ENCODE measurements around the gene CDH23. TPM values are rescaled to one million over a fixed set of nuclear protein-coding genes. Genes with fewer than 3 reads are reported as not detected.
A peak's percentile ranks its signal among the peaks of the same experiment; 100 is the strongest.

Gene CDH23
- total and polyA plus RNA-seq, 8 donors, result 1.8 to 22.8 (median 3.0) TPM

GRCh38 chr10:71611709-71612422 lies 215.1 kb downstream of the CDH23 start:
- peaks cover 0 to 13% of the 10 kb centered on the region in 2 donors for H3K4me1 ChIP-seq
- TF ChIP-seq CTCF (IDR thresholded peaks at IDR 0.05), result no peak
- no peak for DNase-seq
- no peak overlapping the region for H3K27ac ChIP-seq
- intact Hi-C loops (cut with DNase I), result no loop called here
- no peaks in the 10 kb centered on the region for H3K36me3 ChIP-seq
- no peaks in the 10 kb centered on the region for H3K9me3 ChIP-seq
- no peak overlapping the region for H3K4me3 ChIP-seq
- no peak for ATAC-seq
- H3K27me3 ChIP-seq, result peaks cover 0 to 4% of the 10 kb centered on the region in 2 donors

DNA sequence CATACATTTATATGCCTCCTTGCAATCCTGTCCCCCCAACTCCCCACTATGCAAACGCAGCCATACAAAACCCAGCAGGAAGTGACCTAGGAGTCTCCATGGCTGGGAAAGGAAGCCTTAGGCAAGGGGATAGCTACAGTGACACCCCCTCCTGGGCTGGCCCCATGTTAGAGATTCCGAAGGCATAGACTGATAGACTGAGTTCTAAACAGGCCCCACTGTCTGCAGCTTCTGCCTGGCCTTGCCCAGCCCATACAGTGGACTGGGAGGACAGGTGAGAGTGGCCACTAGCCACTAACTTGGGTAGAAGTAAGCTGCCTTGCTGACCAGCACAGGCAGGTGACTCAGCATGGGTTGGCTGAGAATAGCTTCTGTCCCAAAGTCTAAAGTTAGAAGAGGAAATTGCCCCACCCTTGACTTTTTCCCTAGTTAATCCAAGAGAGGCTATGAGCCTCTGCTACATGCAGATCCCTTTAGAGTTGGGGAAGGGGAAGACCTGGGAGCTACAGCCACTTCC lies 216.6 kb downstream of the CDH23 start:
- Histone ChIP-seq H3K4me3 (no peak overlapping the region), H3K9me3 (no peaks in the 10 kb centered on the region), H3K27me3 (peaks cover 0 to 4% of the 10 kb centered on the region in 2 donors), H3K27ac (peak overlapping the region in 1 of 2 donors; percentile 28), H3K36me3 (no peaks in the 10 kb centered on the region), H3K4me1 (peaks cover 0 to 13% of the 10 kb centered on the region in 2 donors)
- intact Hi-C loops (cut with DNase I), result no loop called here
- DNase-seq (peak in 2 of 4 donors; percentile 39 to 51), ATAC-seq (peak; percentile 61)
- TF ChIP-seq CTCF (IDR thresholded peaks at IDR 0.05), result no peak

- Histone ChIP-seq H3K27ac (no peak overlapping the region), H3K4me3 (no peak overlapping the region), H3K9me3 (no peaks in the 10 kb centered on the region), H3K36me3 (no peaks in the 10 kb centered on the region), H3K27me3 (peaks cover 0 to 4% of the 10 kb centered on the region in 2 donors), H3K4me1 (peaks cover 0 to 13% of the 10 kb centered on the region in 2 donors)
- TF ChIP-seq CTCF (IDR thresholded peaks at IDR 0.05), result no peak
- intact Hi-C loops (cut with DNase I), result no loop called here
- ATAC-seq (no peak), DNase-seq (no peak)
These were observed 217.2 kb downstream of the CDH23 start for GRCh38 chr10:71613877-71614276.

DNA sequence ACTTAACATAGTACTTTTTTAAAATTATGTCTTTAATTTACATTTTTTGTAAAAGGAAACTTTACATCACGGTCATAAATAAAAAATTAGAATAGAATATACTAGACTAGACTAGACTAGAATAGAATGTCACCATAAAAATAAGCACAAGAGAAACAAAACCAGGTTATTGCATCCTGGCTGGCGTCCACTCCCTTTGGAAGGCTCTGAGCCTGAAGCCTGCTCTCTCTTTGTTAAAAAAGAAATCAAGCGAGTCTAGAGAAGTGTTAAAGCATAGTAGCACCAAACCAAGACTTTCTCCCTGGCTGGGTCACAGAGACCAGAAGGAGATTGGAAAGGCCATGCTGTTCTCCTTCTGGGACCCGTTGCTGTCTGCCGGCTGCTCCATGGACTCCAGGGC lies 218.2 kb downstream of the CDH23 start:
- Histone ChIP-seq H3K4me1 (peaks cover 0 to 13% of the 10 kb centered on the region in 2 donors), H3K9me3 (no peaks in the 10 kb centered on the region), H3K27ac (no peak overlapping the region), H3K36me3 (no peaks in the 10 kb centered on the region), H3K27me3 (peaks cover 0 to 4% of the 10 kb centered on the region in 2 donors), H3K4me3 (no peak overlapping the region)
- no peak for TF ChIP-seq CTCF (IDR thresholded peaks at IDR 0.05)
- intact Hi-C loops (cut with DNase I), result no loop called here
- ATAC-seq (no peak), DNase-seq (no peak)

- Histone ChIP-seq H3K27ac (no peak overlapping the region), H3K9me3 (no peaks in the 10 kb centered on the region), H3K36me3 (no peaks in the 10 kb centered on the region), H3K27me3 (peaks cover 0 to 4% of the 10 kb centered on the region in 2 donors), H3K4me1 (peaks cover 0 to 13% of the 10 kb centered on the region in 2 donors), H3K4me3 (no peak overlapping the region)
- DNase-seq (peak in 1 of 4 donors; percentile 43), ATAC-seq (no peak)
- intact Hi-C loops (cut with DNase I), result no loop called here
- TF ChIP-seq CTCF (IDR thresholded peaks at IDR 0.05), result no peak
These were observed 219.0 kb downstream of the CDH23 start for GRCh38 chr10:71615538-71616329.
